Ishikawa (cell line): Measurements from ENCODE around the gene RPL36.

Source experiments
- CREB1 ChIP-seq: IDR thresholded peaks from 2 replicates; pipeline ENCODE4 v1.6.1; 2012; ENCODE audit warnings: low read depth
- EP300 ChIP-seq: IDR thresholded peaks from 2 replicates; pipeline ENCODE4 v1.6.1; 2012; ENCODE audit warnings: borderline replicate concordance
- FOXM1 ChIP-seq: IDR thresholded peaks from 2 replicates; pipeline ENCODE4 v1.6.1; 2012; ENCODE audit warnings: low read depth, borderline replicate concordance
- MAX ChIP-seq: IDR thresholded peaks from 2 replicates; pipeline ENCODE4 v1.6.1; 2012
- NFIC ChIP-seq: IDR thresholded peaks from 2 replicates; pipeline ENCODE4 v1.6.1; 2012
- REST ChIP-seq: IDR thresholded peaks from 2 replicates; pipeline ENCODE4 v1.6.1; 2012; ENCODE audit warnings: low read depth, mild to moderate bottlenecking
- YY1 ChIP-seq: IDR thresholded peaks from 2 replicates; pipeline ENCODE4 v1.6.1; 2012; ENCODE audit warnings: low read depth

GRCh38 chr19:5683177-5683886 lies 6.8 kb upstream of the RPL36 start:
- no peak for TF ChIP-seq MAX
- TF ChIP-seq EP300 = no peak
- TF ChIP-seq CREB1 = no peak
- TF ChIP-seq YY1 = no peak
- TF ChIP-seq NFIC = no peak
- TF ChIP-seq FOXM1 = no peak
- TF ChIP-seq REST = no peak
